ENCODE data around the gene MRGPRE. TPM values are rescaled to one million over a fixed set of nuclear protein-coding genes. Genes with fewer than 3 reads are reported as not detected.

MRGPRE gene
- total and polyA plus RNA-seq, 9 donors = not detected

DNA sequence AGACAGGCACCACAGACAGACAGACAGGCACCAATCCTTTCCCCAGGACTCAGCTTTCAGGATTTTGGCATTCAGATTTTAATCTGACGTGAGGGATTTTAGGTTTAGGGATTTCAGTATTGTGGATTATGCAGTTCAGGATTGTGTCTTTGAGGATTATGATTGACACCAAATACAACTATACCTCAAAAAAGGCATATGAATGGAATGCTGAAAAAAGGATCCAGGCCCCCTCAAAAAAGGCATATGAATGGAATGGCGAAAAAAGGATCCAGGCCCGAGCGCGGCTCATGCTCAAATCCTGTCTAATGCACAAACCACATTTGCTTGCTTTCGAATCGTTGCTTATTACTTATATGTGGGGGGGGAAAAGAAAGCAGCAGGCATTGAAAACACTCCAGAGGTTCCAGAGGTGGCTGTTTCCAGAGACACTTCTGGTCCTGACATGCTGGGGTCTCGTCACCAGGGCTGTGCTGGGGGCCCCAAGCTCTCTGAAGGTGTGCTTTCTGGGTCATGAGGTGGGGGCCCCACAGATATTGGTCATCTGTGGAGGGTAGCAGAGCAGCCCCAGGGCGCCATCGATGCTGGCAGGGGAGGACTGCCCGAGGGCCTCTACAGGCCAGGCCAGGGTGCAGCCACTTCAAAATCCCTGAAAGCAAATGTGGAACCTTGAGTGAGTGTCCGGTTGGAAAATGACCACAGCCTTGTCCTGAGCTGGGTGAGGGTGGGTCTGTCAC is 50.3 kb downstream of the MRGPRE start:
- Histone ChIP-seq H3K4me3 (no peak overlapping the region), H3K36me3 (no peaks in the 10 kb centered on the region), H3K27me3 (no peaks in the 10 kb centered on the region), H3K9me3 (no peaks in the 10 kb centered on the region), H3K27ac (no peak overlapping the region), H3K4me1 (ENCODE audit: insufficient read depth) (no peaks in the 10 kb centered on the region)
- TF ChIP-seq, protein P1, sequence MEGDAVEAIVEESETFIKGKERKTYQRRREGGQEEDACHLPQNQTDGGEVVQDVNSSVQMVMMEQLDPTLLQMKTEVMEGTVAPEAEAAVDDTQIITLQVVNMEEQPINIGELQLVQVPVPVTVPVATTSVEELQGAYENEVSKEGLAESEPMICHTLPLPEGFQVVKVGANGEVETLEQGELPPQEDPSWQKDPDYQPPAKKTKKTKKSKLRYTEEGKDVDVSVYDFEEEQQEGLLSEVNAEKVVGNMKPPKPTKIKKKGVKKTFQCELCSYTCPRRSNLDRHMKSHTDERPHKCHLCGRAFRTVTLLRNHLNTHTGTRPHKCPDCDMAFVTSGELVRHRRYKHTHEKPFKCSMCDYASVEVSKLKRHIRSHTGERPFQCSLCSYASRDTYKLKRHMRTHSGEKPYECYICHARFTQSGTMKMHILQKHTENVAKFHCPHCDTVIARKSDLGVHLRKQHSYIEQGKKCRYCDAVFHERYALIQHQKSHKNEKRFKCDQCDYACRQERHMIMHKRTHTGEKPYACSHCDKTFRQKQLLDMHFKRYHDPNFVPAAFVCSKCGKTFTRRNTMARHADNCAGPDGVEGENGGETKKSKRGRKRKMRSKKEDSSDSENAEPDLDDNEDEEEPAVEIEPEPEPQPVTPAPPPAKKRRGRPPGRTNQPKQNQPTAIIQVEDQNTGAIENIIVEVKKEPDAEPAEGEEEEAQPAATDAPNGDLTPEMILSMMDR (IDR thresholded peaks at IDR 0.05) = no peak
- no peak for TF ChIP-seq POLR2A (IDR thresholded peaks at IDR 0.05)
- TF ChIP-seq EP300 (IDR thresholded peaks at IDR 0.05) = no peak
- intact Hi-C loops (cut with DNase I) = no loop called here
- DNase-seq = peak in 1 of 5 donors; percentile 2
- 88 to 94% (median 90%) methylated on average over 12 of the region's 12 CpGs for WGBS, 3 donors

DNA sequence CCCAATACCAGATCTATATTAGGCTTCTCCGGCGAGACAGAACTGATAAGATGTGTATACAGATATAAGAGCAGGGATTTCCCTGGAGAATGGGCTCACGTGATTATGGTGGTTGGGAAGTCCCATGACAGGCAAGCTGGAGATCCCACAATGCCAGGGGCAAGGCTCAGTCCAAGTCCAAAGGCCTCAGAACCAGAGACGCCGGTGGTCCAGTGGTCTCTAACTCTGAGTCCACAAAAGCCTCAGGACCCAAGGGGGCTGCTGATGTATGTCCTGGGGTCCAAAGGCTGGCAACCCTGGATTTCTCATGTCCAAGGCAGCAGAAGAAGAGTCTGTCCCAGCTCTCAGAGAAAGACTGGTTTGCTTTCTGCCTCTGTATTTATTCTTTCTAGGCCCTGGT is 51.3 kb downstream of the MRGPRE start:
- intact Hi-C loops (cut with DNase I) = no loop called here
- 85 to 87% (median 85%) methylated on average over 5 of the region's 5 CpGs for WGBS, 3 donors

DNA sequence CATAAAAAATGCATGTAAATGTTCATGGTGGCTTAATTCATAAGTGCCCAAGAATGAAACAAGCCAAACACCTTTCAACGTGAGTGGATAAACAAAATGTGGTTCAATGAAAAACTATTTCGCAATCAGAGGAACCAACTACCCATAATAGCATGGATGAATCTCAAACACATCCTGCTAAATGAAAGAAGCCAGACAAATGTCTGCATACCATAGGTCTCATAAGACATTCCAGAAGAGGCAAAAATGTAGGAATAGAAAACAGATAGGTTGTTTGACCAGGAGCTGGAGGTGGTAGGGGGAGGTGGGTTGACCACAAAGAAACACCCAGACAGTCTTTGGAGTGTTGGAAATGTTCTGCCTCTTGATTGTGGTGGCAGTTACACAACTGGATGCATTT is 53.9 kb downstream of the MRGPRE start:
- WGBS, 3 donors = 60 to 71% (median 62%) methylated on average over 2 of the region's 2 CpGs
- intact Hi-C loops (cut with DNase I) = no loop called here

More for the DNA sequence above, 51.3 kb downstream of the MRGPRE start:
- Histone ChIP-seq H3K27ac (no peak overlapping the region), H3K9me3 (no peaks in the 10 kb centered on the region), H3K27me3 (no peaks in the 10 kb centered on the region), H3K4me3 (no peak overlapping the region), H3K36me3 (no peaks in the 10 kb centered on the region), H3K4me1 (ENCODE audit: insufficient read depth) (no peaks in the 10 kb centered on the region)
- DNase-seq = peak in 2 of 5 donors; percentile 2 to 9
- TF ChIP-seq EP300 (IDR thresholded peaks at IDR 0.05) (no peak), POLR2A (IDR thresholded peaks at IDR 0.05) (no peak)
- TF ChIP-seq, protein P1 (IDR thresholded peaks at IDR 0.05) = no peak

DNA sequence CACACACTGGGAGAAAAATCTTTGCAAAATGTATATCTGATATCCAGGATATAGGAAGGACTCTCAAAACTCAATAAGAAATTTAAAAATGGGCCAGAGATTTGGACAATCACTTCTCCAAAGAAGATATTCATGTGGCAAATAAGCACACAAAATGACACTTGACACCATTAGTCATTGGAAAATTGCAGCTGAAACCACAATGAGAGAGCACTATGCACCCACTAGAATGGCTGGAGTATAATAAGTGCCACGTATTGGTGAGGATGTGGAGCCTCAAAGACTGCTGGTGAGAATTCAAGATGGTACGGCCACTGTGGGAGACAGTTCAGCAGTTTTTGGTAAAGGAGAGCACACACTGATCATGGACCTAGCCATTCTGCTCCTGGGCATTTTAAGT is 54.3 kb downstream of the MRGPRE start:
- Histone ChIP-seq H3K4me1 (ENCODE audit: insufficient read depth) (no peaks in the 10 kb centered on the region), H3K27ac (no peak overlapping the region), H3K9me3 (no peaks in the 10 kb centered on the region), H3K36me3 (no peaks in the 10 kb centered on the region), H3K27me3 (no peaks in the 10 kb centered on the region), H3K4me3 (no peak overlapping the region)
- no peak for DNase-seq
- TF ChIP-seq EP300 (IDR thresholded peaks at IDR 0.05) = no peak
- TF ChIP-seq, protein P1 (IDR thresholded peaks at IDR 0.05) = no peak
- no peak for TF ChIP-seq POLR2A (IDR thresholded peaks at IDR 0.05)
- intact Hi-C loops (cut with DNase I) = no loop called here
- WGBS, 3 donors = 77 to 83% (median 82%) methylated on average over 2 of the region's 2 CpGs

More for the DNA sequence above, 53.9 kb downstream of the MRGPRE start:
- no peak for DNase-seq
- Histone ChIP-seq H3K27ac (no peak overlapping the region), H3K9me3 (no peaks in the 10 kb centered on the region), H3K4me3 (no peak overlapping the region), H3K27me3 (no peaks in the 10 kb centered on the region), H3K4me1 (ENCODE audit: insufficient read depth) (no peaks in the 10 kb centered on the region), H3K36me3 (no peaks in the 10 kb centered on the region)
- TF ChIP-seq EP300 (IDR thresholded peaks at IDR 0.05) = no peak

Other genes starting within 250 kb of the MRGPRE start
- 100 to 1,000 TPM in 6 of 7 donors, 10 to 100 TPM in 1; 71.3 to 136 (median 102) TPM for gene NAP1L4, start 240.1 kb downstream of the MRGPRE start, total RNA-seq
- 100 to 1,000 TPM in 1 of 2 donors, 10 to 100 TPM in 1; 54.4 to 112 TPM for gene NAP1L4, start 240.1 kb downstream of the MRGPRE start, polyA plus RNA-seq
- 100 to 1,000 TPM in 1 of 7 donors, 10 to 100 TPM in 6; 12.5 to 148 (median 17.6) TPM for gene CARS1, start 175.0 kb downstream of the MRGPRE start, total RNA-seq
- gene CARS1, start 175.0 kb downstream of the MRGPRE start, polyA plus RNA-seq = 10 to 100 TPM; 15.0 to 22.8 TPM
- gene OSBPL5, start 67.1 kb downstream of the MRGPRE start, total RNA-seq = 10 to 100 TPM; 12.5 to 41.0 (median 34.1) TPM
- 10 to 100 TPM in 1 of 2 donors, 1 to 10 TPM in 1; 3.0 to 23.3 TPM for gene OSBPL5, start 67.1 kb downstream of the MRGPRE start, polyA plus RNA-seq
- gene MRGPRG, start 13.6 kb downstream of the MRGPRE start, total RNA-seq = not detected
- gene MRGPRG, start 13.6 kb downstream of the MRGPRE start, polyA plus RNA-seq = not detected
- 10 to 100 TPM; 13.4 to 26.0 (median 15.7) TPM for gene ZNF195, start 146.7 kb upstream of the MRGPRE start, total RNA-seq
- gene ZNF195, start 146.7 kb upstream of the MRGPRE start, polyA plus RNA-seq = 1 to 10 TPM; 8.3 to 8.4 TPM